ENCODE results near the gene MT1HL1. TPM values are rescaled to one million over a fixed set of nuclear protein-coding genes. Genes with fewer than 3 reads are reported as not detected.

The MT1HL1 gene
- total RNA-seq, 1 experiment from 2014 or later: not detected

DNA sequence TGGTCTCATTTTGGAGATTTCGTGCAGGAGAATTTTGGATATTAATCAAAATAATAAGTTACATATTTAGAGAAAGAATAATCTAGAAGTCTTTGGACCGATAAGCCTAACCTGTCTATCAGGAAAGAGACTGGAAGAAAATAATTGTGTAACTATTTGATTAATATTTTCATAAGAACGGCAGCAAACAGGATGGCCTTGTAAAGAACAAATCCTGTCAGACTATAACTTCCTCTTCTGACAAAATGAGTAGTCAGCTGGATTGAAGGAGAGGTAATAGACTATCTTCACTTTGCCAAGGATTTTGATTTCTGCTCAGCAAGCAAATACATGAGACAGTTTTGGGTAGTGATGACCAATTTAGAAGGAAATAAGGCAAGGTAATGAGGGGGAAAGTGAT, 25.0 kb upstream of the MT1HL1 start:
- DNase-seq (ENCODE audit: low spot score): no peak
- TF ChIP-seq, protein P1, sequence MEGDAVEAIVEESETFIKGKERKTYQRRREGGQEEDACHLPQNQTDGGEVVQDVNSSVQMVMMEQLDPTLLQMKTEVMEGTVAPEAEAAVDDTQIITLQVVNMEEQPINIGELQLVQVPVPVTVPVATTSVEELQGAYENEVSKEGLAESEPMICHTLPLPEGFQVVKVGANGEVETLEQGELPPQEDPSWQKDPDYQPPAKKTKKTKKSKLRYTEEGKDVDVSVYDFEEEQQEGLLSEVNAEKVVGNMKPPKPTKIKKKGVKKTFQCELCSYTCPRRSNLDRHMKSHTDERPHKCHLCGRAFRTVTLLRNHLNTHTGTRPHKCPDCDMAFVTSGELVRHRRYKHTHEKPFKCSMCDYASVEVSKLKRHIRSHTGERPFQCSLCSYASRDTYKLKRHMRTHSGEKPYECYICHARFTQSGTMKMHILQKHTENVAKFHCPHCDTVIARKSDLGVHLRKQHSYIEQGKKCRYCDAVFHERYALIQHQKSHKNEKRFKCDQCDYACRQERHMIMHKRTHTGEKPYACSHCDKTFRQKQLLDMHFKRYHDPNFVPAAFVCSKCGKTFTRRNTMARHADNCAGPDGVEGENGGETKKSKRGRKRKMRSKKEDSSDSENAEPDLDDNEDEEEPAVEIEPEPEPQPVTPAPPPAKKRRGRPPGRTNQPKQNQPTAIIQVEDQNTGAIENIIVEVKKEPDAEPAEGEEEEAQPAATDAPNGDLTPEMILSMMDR (conservative IDR thresholded peaks at IDR 0.05; ENCODE audit: low read depth, low read length): no peak
- no peak for TF ChIP-seq EZH2 (IDR thresholded peaks at IDR 0.05; ENCODE audit: borderline replicate concordance, low read depth, low read length, poor library complexity, severe bottlenecking)
- H3K36me3 ChIP-seq (ENCODE audit: insufficient read depth, low read length, poor library complexity, severe bottlenecking): no peaks in the 10 kb centered on the region
- H3K4me3 ChIP-seq (ENCODE audit: low read depth, low read length, poor library complexity, severe bottlenecking): no peak overlapping the region
- intact Hi-C loops (cut with micrococcal nuclease; ENCODE audit: unreplicated experiment): no loop called here
- CTCF ChIA-PET: no interaction called here
- POLR2A ChIA-PET (ENCODE audit: low non-redundant PET): no interaction called here
- BruUV-seq (replicated peaks): no TSS peak
- H3K27me3 ChIP-seq (replicated peaks; ENCODE audit: insufficient read depth, low read depth, low read length, poor library complexity): no peaks in the 10 kb centered on the region
- peaks cover 6% of the 10 kb centered on the region for H3K4me1 ChIP-seq (ENCODE audit: insufficient read depth, low read length, poor library complexity, severe bottlenecking)
- no peaks in the 10 kb centered on the region for H3K9me3 ChIP-seq (ENCODE audit: low read depth, low read length, poor library complexity, severe bottlenecking)
- H3K27ac ChIP-seq (ENCODE audit: low read depth, low read length, poor library complexity, severe bottlenecking): no peak overlapping the region

DNA sequence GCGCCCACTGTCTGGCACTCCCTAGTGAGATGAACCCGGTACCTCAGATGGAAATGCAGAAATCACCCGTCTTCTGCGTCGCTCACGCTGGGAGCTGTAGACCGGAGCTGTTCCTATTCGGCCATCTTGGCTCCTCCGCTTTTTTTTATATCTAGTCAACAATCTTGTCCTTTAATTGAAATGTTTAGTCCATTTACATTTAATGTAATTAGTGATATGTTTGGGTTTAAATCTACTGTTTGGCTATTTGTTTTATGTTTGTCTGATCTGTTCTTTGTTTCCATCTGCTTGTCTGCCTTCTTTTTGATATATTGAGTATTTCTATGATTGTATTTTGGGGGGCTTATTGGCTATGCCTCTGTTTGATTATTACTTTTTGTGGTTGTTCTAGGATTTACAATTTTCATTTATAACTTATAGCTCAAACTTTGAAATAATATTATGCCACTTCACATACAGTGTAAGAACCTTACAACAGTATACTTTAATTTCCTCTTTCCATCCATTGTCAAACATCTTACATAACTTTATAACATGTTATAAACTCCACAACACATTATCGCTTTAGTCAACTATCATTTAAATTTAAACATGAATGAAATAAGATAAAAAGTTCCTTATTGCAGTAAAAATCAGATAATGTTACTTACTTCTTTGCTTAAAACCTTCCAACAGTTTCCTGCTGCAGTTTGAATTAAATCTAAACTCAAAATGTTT, 21.3 kb upstream of the MT1HL1 start:
- no peak overlapping the region for H3K27ac ChIP-seq (ENCODE audit: low read depth, low read length, poor library complexity, severe bottlenecking)
- no peaks in the 10 kb centered on the region for H3K9me3 ChIP-seq (ENCODE audit: low read depth, low read length, poor library complexity, severe bottlenecking)
- DNase-seq (ENCODE audit: low spot score): no peak
- intact Hi-C loops (cut with micrococcal nuclease; ENCODE audit: unreplicated experiment): no loop called here
- BruUV-seq (replicated peaks): no TSS peak
- POLR2A ChIA-PET (ENCODE audit: low non-redundant PET): no interaction called here
- no peaks in the 10 kb centered on the region for H3K4me1 ChIP-seq (ENCODE audit: insufficient read depth, low read length, poor library complexity, severe bottlenecking)
- H3K4me3 ChIP-seq (ENCODE audit: low read depth, low read length, poor library complexity, severe bottlenecking): no peak overlapping the region
- H3K27me3 ChIP-seq (replicated peaks; ENCODE audit: insufficient read depth, low read depth, low read length, poor library complexity): no peaks in the 10 kb centered on the region
- CTCF ChIA-PET: no interaction called here
- no peaks in the 10 kb centered on the region for H3K36me3 ChIP-seq (ENCODE audit: insufficient read depth, low read length, poor library complexity, severe bottlenecking)
- TF ChIP-seq, protein P1 (conservative IDR thresholded peaks at IDR 0.05; ENCODE audit: low read depth, low read length): no peak
- no peak for TF ChIP-seq EZH2 (IDR thresholded peaks at IDR 0.05; ENCODE audit: borderline replicate concordance, low read depth, low read length, poor library complexity, severe bottlenecking)

DNA sequence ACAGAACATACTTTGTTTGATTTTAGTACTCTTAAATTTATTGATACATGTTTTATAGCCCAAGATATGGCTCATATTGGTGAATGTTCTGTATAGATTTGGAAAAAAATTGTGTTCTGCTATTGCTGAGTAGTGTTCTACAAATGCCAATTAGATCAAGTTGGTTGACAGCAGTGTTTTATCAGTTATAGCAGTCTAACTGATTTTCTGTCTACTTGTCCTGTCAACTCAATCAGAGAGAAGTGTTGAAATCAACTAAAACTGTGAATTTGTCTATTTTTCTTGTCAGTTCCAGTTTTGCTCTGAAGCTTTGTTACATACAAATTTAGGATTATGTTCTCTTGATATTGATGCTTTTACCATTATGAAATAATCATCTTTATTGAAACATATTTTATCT, 14.7 kb upstream of the MT1HL1 start:
- TF ChIP-seq, protein P1 (conservative IDR thresholded peaks at IDR 0.05; ENCODE audit: low read depth, low read length): no peak
- no peak for TF ChIP-seq EZH2 (IDR thresholded peaks at IDR 0.05; ENCODE audit: borderline replicate concordance, low read depth, low read length, poor library complexity, severe bottlenecking)
- Histone ChIP-seq H3K27me3 (replicated peaks; ENCODE audit: insufficient read depth, low read depth, low read length, poor library complexity) (no peaks in the 10 kb centered on the region), H3K9me3 (ENCODE audit: low read depth, low read length, poor library complexity, severe bottlenecking) (no peaks in the 10 kb centered on the region), H3K36me3 (ENCODE audit: insufficient read depth, low read length, poor library complexity, severe bottlenecking) (no peaks in the 10 kb centered on the region), H3K27ac (ENCODE audit: low read depth, low read length, poor library complexity, severe bottlenecking) (no peak overlapping the region), H3K4me1 (ENCODE audit: insufficient read depth, low read length, poor library complexity, severe bottlenecking) (no peaks in the 10 kb centered on the region), H3K4me3 (ENCODE audit: low read depth, low read length, poor library complexity, severe bottlenecking) (no peak overlapping the region)
- CTCF ChIA-PET: no interaction called here
- no TSS peak for BruUV-seq (replicated peaks)
- POLR2A ChIA-PET (ENCODE audit: low non-redundant PET): no interaction called here
- DNase-seq (ENCODE audit: low spot score): no peak
- intact Hi-C loops (cut with micrococcal nuclease; ENCODE audit: unreplicated experiment): no loop called here
